ENCODE measurements around the gene RANGRF. TPM values are rescaled to one million over a fixed set of nuclear protein-coding genes. Genes with fewer than 3 reads are reported as not detected.
A peak's percentile ranks its signal among the peaks of the same experiment; 100 is the strongest.

RANGRF gene
- total RNA-seq, 4 donors from 2014 or later, result 11.4 to 18.1 (median 13.5) TPM

GRCh38 chr17:8339540-8339939 is 51.1 kb downstream of the RANGRF start, which contains the start of gene ODF4:
Gene ODF4, plus strand, starts transcription at chr17:8339840. Its CDS starts 212 bp downstream, at chr17:8340052.
- H3K4me3 ChIP-seq (ENCODE audit: low read depth, poor library complexity, severe bottlenecking), result peak within 1 kb of the TSS; percentile 9
- TF ChIP-seq POLR2A (IDR thresholded peaks at IDR 0.05) (no peak), CTCF (IDR thresholded peaks at IDR 0.05) (no peak)
- DNase-seq (ENCODE audit: low spot score in 2 of 2), result no peak
- 78 to 85% methylated on average over 2 of the region's 2 CpGs for WGBS, 2 donors
- intact Hi-C loops (cut with DNase I; ENCODE audit: low total_unique reads), result no loop called here

Other genes with a start within 250 kb of the RANGRF start
- 100 to 1,000 TPM in 1 of 4 donors, 10 to 100 TPM in 3; 13.9 to 116 (median 59.9) TPM for gene ALOX15B, start 249.6 kb upstream of the RANGRF start, total RNA-seq
- gene ALOX12B, start 201.0 kb upstream of the RANGRF start, total RNA-seq, result 100 to 1,000 TPM; 131 to 246 (median 157) TPM
- gene ALOXE3, start 170.2 kb upstream of the RANGRF start, total RNA-seq, result 100 to 1,000 TPM in 1 of 4 donors, 10 to 100 TPM in 3; 73.8 to 143 (median 88.2) TPM
- not detected for gene HES7, start 164.6 kb upstream of the RANGRF start, total RNA-seq
- gene PER1, start 136.3 kb upstream of the RANGRF start, total RNA-seq, result 100 to 1,000 TPM; 197 to 545 (median 266) TPM
- gene VAMP2, start 125.7 kb upstream of the RANGRF start, total RNA-seq, result 10 to 100 TPM; 43.5 to 58.9 (median 49.3) TPM
- 10 to 100 TPM; 15.9 to 21.0 (median 17.6) TPM for gene TMEM107, start 112.3 kb upstream of the RANGRF start, total RNA-seq
- 10 to 100 TPM; 22.0 to 26.6 (median 25.0) TPM for gene BORCS6, start 98.5 kb upstream of the RANGRF start, total RNA-seq
- 10 to 100 TPM in 2 of 4 donors, 1 to 10 TPM in 2; 3.2 to 12.9 (median 8.6) TPM for gene AURKB, start 78.1 kb upstream of the RANGRF start, total RNA-seq
- gene CTC1, start 40.6 kb upstream of the RANGRF start, total RNA-seq, result 10 to 100 TPM; 11.2 to 32.0 (median 15.9) TPM
- gene PFAS, start 39.4 kb upstream of the RANGRF start, total RNA-seq, result 10 to 100 TPM in 3 of 4 donors, 1 to 10 TPM in 1; 6.2 to 19.0 (median 15.7) TPM
- gene SLC25A35, start 6.7 kb downstream of the RANGRF start, total RNA-seq, result 1 to 10 TPM in 2 of 4 donors, under 1 TPM in 1, not detected in 1; 0.27 to 3.7 (median 2.6) TPM
- gene ARHGEF15, start 21.6 kb downstream of the RANGRF start, total RNA-seq, result 10 to 100 TPM in 2 of 4 donors, 1 to 10 TPM in 2; 4.5 to 18.8 (median 10.0) TPM
- gene ODF4, start 51.2 kb downstream of the RANGRF start, total RNA-seq, result not detected
- 1,000 to 10,000 TPM; 3,126 to 5,795 (median 3,707) TPM for gene RPL26, start 94.5 kb downstream of the RANGRF start, total RNA-seq
- 10 to 100 TPM; 13.4 to 16.3 (median 15.0) TPM for gene RNF222, start 109.2 kb downstream of the RANGRF start, total RNA-seq
- gene NDEL1, start 147.2 kb downstream of the RANGRF start, total RNA-seq, result 100 to 1,000 TPM; 129 to 160 (median 145) TPM

Measured in lower leg skin (tissue), 4 donors.